OCI-LY7 (cell line): ENCODE results near the gene ZXDC.

Experiments used
- EZH2phosphoT487 ChIP-seq: fragments of 200-600 bp; sonication (generic); IDR thresholded peaks from 2 replicates; pipeline ENCODE4 v1.6.1; 2018; ENCODE audit warnings: low read depth, borderline replicate concordance, mild to moderate bottlenecking, mixed run types, antibody characterized with exemption, low read length, moderate library complexity, mixed read lengths
- TF ChIP-seq, protein P1 (sequence below): fragments of 200-600 bp; sonication (generic); conservative IDR thresholded peaks from 2 replicates; pipeline ENCODE4 v1.5.1; 2014; ENCODE audit warnings: mild to moderate bottlenecking, antibody characterized with exemption, low read length, moderate library complexity, mixed read lengths

DNA sequence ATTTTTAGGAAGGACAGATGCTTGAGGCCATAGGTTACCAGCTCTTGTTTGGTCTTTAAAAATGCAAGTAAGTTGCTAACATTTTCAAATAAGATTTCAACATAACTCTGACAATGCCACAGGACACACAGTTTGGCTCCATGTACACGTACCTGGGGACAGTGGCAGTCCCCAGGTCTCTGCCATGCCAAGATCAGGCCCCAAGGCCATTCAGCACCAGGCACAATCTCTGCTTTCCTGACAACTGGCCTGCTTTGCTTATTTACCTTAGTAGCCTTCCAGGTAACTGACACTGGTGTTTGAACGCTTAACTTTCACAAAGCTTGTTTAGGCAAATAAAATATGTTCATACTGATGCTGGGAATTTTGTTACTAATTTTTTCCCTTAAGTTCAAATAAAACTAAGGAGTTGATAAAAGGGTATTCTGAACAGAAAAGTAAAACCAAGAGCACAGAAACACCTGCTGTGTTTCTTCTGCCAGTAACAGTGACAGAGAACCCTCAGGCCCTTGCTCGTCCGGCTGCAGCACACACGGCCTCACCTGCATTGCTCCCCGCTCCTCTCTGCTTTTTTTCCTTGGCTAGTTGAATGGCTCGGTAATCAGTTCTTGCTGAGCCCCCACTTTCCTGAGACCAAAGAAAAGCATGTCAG, 16.5 kb downstream of the ZXDC start:
- TF ChIP-seq EZH2phosphoT487, result no peak
- TF ChIP-seq, protein P1, sequence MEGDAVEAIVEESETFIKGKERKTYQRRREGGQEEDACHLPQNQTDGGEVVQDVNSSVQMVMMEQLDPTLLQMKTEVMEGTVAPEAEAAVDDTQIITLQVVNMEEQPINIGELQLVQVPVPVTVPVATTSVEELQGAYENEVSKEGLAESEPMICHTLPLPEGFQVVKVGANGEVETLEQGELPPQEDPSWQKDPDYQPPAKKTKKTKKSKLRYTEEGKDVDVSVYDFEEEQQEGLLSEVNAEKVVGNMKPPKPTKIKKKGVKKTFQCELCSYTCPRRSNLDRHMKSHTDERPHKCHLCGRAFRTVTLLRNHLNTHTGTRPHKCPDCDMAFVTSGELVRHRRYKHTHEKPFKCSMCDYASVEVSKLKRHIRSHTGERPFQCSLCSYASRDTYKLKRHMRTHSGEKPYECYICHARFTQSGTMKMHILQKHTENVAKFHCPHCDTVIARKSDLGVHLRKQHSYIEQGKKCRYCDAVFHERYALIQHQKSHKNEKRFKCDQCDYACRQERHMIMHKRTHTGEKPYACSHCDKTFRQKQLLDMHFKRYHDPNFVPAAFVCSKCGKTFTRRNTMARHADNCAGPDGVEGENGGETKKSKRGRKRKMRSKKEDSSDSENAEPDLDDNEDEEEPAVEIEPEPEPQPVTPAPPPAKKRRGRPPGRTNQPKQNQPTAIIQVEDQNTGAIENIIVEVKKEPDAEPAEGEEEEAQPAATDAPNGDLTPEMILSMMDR, result no peak
